H4 (cell line): ENCODE results near the gene ANKRD10. TPM values are rescaled to one million over a fixed set of nuclear protein-coding genes. Genes with fewer than 3 reads are reported as not detected.

Experiments
- DNase-seq: peaks from one replicate; pipeline ENCODE4 v3.0.0-alpha.2; 2015; ENCODE audit warnings: low spot score
- total RNA-seq: library from RNA; depleted of rRNA; stranded (reverse); fragments of >200 nt; shearing (Covaris generic); gene quantifications from 2 replicates; pipeline ENCODE4 v1.2.3, GENCODE V29; 2014

Gene ANKRD10
- total RNA-seq, 1 experiment from 2014 or later, result 45.6 TPM

GRCh38 chr13:110885966-110886869 lies 28.7 kb downstream of the ANKRD10 start:
- DNase-seq, result no peak

GRCh38 chr13:110885516-110885915 lies 29.4 kb downstream of the ANKRD10 start:
- no peak for DNase-seq

- DNase-seq, result no peak
Observed at GRCh38 chr13:110884517-110884916, 30.4 kb downstream of the ANKRD10 start.

- DNase-seq, result no peak
Observed at GRCh38 chr13:110883542-110883941, 31.3 kb downstream of the ANKRD10 start.

GRCh38 chr13:110882972-110883371 lies 31.9 kb downstream of the ANKRD10 start:
- no peak for DNase-seq

- DNase-seq, result no peak
Observed at GRCh38 chr13:110881839-110882627, 32.8 kb downstream of the ANKRD10 start.

GRCh38 chr13:110880627-110881026 lies 34.2 kb downstream of the ANKRD10 start:
- no peak for DNase-seq

- DNase-seq, result no peak
Observed at GRCh38 chr13:110879482-110879881, 35.4 kb downstream of the ANKRD10 start.

- no peak for DNase-seq
Observed at GRCh38 chr13:110877737-110878258, 37.1 kb downstream of the ANKRD10 start.

- DNase-seq, result no peak
Observed at GRCh38 chr13:110876609-110877008, 38.3 kb downstream of the ANKRD10 start.

- DNase-seq, result no peak
Observed at GRCh38 chr13:110875241-110875640, 39.6 kb downstream of the ANKRD10 start.

GRCh38 chr13:110874508-110874960 lies 40.3 kb downstream of the ANKRD10 start:
- peak; percentile 45 for DNase-seq

- DNase-seq, result no peak
Observed at GRCh38 chr13:110873639-110874507, 41.0 kb downstream of the ANKRD10 start.

- no peak for DNase-seq
Observed at GRCh38 chr13:110872768-110873638, 41.9 kb downstream of the ANKRD10 start.

GRCh38 chr13:110872034-110872767 lies 42.7 kb downstream of the ANKRD10 start:
- DNase-seq, result no peak

GRCh38 chr13:110869805-110870706 lies 44.8 kb downstream of the ANKRD10 start:
- DNase-seq, result peak; percentile 96

GRCh38 chr13:110869231-110869804 lies 45.6 kb downstream of the ANKRD10 start:
- no peak for DNase-seq

GRCh38 chr13:110868720-110869119 lies 46.1 kb downstream of the ANKRD10 start:
- no peak for DNase-seq
